Tibial nerve (tissue), 3 donors: ENCODE results near the gene TCF7L1.

Experiments
- POLR2A ChIP-seq, 2 donors: fragments of 450-650 bp; IDR thresholded peaks; one replicate each; pipeline ENCODE4 v1.6.1; 2017; ENCODE audit warnings: antibody characterized with exemption in 2 of 2, mild to moderate bottlenecking in 2 of 2, moderate library complexity in 2 of 2
- TF ChIP-seq, protein P1 (sequence below), 5 experiments: fragments of 200-600 bp in 3 of 5; fragments of 450-650 bp in 2 of 5; sonication (generic) in 3 of 5; IDR thresholded peaks; one replicate each; pipeline ENCODE4 v1.5.1; 2016 to 2019; ENCODE audit warnings: antibody characterized with exemption in 5 of 5, mild to moderate bottlenecking in 3 of 5, moderate library complexity in 2 of 5

DNA sequence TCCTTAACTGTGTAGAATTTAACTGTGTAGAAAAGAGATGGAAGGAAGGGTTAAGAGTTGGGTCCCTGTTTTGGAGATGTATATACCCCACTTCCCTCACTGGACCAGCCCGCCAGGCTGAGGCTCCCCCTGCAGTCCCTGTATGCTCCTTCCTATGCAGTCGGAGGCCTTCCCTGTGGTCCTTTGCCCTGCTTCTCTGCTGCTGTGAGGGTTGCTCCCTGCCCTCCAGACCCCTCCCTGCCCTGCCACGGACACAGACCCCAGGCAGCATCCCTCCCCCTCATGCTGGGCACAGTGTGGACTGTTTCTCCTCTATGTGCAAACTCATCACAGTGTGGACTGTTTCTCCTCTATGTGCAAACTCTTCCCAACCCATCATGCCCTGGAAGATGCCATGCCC is 105.9 kb downstream of the TCF7L1 start:
- TF ChIP-seq, protein P1, sequence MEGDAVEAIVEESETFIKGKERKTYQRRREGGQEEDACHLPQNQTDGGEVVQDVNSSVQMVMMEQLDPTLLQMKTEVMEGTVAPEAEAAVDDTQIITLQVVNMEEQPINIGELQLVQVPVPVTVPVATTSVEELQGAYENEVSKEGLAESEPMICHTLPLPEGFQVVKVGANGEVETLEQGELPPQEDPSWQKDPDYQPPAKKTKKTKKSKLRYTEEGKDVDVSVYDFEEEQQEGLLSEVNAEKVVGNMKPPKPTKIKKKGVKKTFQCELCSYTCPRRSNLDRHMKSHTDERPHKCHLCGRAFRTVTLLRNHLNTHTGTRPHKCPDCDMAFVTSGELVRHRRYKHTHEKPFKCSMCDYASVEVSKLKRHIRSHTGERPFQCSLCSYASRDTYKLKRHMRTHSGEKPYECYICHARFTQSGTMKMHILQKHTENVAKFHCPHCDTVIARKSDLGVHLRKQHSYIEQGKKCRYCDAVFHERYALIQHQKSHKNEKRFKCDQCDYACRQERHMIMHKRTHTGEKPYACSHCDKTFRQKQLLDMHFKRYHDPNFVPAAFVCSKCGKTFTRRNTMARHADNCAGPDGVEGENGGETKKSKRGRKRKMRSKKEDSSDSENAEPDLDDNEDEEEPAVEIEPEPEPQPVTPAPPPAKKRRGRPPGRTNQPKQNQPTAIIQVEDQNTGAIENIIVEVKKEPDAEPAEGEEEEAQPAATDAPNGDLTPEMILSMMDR (IDR thresholded peaks at IDR 0.05) = no peak
- no peak for TF ChIP-seq POLR2A (IDR thresholded peaks at IDR 0.05)
